Hippocampal formation (tissue), 2 donors: ENCODE data around the gene GMDS.

Experiments used
- DNase-seq, 2 donors: peaks; one replicate each; lab custom pipeline; 2025; lab: John Stamatoyannopoulos, UW

GMDS gene

DNA sequence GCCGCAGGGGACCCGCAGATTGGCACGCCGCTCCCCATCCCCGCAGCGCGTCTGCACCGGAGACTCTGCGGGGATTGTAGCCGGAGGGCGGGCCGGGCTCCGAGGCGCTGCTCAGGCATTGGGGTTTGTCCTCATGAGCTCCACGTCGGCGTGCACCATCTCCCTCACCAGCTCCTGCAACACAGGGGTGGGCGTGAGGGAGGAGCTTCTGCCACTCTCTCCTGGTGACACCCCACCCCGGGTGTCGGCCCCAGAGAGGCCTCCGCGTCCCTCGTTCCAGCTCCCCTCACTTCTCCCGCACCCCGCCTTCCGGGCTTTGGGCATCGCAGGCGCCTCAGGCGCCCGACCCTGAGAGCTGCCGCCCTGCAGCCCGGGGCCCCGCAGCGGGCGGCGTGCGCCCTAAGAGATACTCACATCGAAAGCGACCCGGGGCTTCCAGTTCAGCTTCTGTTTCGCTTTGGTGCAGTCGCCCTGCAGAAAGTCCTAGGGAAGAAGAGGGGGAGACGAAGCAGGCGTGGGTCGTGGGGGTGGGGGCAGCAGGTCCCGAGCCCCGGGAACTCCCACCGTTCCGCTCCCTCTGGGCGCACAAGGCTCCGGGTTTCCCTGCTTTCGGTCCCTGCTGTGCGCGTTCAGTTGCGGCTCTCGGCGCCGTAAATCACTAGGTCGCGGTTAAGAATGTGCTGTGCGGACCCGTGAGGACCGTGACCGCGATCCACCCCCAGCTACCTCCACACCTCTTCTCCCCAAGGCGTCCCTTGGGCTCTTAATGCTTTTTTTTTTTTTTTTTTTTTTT lies 621.2 kb downstream of the GMDS start:
- DNase-seq = no peak

DNA sequence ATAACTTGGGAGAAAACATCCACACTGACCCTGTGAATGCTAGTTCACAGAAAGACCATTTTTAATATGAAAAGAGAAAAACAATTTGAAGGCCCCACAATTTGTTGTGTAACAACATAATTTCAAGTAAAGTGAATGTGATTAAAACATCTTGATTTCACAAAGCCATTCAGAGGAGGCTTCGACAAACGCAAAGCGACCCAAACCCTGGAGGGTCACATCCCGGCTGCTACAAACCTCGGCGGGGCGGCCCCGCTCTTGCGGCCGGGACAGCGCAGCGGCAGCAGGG lies 621.7 kb downstream of the GMDS start:
- DNase-seq = no peak

DNA sequence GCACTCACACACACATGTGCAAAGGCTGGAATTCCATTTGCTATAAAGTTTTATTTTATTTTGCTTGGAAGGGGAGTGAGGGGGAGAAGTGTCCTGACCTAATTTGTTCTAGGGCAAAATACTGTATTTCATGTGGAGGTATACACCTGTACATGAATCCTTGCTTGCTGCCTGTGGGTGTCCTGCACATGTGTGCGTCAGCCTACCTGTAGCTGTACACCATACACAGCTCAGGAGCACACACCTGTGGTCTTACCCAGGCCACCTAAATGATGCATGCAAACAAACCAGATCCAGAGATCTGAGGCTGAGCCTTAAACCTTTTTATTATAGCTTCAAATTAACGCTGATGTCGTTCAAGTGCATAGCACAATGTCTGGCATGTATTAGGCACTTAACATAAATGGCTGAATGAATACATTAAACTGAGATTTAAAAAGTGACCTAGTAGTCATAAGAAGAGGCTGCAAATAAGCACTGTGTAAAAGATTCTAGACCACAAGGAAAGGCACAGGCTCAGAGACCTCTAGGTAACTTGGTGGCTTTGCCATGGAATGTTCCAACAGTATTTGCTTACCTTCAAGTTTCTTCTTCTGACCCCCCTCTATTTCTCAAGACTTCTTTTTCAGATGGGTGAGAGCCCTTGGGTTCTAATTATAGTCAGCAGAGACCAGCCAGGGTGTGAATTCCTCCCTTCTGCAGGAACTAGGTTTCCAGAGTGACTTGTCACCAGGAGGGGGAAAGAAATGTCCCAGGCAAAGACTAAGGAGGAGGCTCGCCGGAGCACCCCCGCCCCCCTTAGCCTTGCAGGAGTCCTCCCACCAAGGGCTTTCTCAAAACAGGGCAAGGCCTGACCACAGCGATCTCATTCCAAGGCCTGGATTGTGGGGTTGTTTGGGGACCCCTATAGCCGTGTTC lies 622.3 kb downstream of the GMDS start:
- DNase-seq = no peak

DNA sequence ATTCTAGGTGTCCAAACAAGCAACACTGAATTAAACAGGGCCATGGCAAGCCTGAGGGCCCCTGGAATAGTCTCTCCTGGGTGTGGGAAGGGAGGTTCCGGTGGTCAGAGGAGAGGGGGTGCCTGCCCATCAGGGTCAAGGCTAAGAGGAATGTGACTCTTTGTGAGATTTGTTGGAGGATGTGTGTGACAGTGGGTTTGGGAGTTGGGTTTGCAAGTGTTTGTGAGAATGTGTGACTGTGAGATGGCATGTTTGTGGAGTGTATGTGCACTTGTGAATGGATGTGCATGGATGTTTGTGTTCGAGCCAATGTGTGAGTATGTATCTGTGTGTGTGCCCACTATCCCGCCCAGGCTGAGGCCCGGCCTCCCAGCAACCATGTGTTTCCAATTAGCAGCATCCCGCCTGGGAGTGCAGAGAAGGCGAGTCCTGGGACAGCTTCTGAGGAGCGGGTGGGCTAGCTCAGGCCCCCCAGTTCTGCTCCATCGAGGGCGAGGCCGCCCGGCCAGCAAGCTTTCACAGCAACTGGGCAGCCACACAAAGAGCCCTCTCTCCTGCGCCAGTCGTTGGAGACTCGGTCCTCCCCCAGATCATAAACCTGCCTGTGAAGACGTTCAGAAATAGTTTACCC lies 623.1 kb downstream of the GMDS start:
- DNase-seq = no peak

DNA sequence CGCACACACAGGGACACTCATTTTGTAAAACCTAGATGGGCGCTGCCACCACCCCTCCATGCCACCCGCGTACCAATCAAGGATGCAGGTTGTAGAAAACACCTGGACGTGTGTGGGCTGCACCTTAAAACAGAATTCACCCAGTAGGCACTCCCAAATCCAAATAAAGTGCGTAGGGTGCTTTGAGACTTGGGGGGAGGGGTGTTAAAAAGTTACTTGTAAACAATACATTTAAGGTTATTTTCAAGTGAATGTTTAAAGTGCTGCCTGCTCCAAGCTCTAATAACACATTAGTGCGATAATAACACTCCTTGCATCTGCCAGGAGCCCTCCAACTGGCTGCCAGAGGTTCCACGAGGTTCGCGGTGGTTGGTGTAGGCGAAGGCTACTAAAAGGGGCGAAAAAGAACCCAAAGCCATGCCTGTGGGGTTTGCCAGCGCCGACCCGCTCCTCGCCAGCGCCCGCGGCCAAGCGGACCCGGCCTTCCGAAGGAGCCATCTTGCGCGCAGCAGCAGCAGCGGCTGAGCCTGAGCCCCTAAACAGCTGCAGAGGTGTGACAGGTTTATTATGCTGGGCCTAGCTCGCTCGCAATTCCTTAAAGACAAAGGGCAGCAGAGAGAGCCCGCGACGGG lies 624.2 kb downstream of the GMDS start:
- no peak for DNase-seq

DNA sequence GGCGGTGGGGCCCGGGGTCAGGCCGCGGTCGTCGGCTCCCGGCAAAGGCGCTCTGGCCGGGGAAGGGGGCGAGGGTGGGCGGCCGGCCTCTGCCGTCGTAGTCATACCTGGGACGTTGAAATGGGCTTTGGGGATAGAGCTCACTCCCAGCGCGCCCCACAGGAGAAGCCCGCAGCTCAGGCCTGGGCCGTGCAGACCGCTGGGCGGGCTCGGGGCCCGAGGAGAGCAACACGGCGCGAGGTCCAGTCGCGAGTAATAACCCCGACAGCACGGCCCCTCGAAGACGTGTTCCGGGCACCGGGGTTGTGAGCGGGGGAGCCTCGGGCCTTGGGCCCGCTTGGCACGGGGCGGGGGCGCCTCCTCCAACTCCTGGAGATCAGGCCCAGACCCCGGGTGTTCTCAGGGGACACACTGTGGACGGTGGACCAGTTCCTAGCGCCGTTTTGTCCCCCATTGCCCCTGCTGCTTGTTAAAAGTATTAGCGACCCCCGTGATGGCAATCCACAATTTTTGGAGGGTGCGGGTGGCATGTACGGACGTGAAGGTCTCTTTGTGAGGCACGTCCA lies 624.8 kb downstream of the GMDS start:
- DNase-seq = no peak

DNA sequence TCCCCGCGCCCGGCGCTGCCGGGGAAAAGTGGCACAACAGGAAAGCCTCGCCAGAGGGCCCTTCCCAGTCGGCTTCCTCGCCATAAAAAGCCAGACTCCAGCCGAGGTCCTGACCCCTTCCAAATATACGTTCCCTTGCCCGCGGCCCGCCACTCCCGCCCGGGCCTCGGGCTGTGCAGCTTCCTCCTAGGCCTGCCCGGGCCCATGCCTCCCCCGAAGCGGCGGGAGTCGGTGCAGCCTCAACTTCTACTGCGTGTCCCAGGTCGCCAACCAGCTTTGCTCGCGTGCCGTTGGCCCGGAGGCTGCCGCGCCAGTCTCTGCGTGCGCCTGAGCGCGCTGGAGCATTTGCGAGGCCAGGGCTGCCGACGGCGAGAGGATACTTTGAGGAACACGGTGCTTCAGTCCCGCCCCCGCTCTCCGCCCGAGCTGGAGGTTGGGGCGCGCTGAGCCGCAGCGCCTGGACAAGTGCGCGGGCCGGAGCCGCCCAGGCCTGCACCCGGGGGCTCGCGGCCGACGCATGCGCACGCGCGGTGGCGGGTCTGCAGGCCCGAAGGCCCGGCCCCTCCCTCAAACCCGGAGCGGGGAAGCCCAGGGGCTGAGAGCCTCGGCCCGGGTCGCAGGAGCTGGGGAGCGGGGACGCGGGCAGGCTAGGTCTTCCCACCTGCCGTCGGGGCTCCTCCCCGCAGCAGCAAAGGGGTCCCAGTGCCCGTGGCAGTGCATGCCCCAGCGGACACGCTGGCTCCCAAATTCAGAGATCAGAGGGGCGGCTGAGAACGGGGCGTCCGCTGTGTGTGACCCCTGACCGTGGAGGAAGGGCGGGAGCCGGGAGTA lies 625.5 kb downstream of the GMDS start:
- DNase-seq = no peak

DNA sequence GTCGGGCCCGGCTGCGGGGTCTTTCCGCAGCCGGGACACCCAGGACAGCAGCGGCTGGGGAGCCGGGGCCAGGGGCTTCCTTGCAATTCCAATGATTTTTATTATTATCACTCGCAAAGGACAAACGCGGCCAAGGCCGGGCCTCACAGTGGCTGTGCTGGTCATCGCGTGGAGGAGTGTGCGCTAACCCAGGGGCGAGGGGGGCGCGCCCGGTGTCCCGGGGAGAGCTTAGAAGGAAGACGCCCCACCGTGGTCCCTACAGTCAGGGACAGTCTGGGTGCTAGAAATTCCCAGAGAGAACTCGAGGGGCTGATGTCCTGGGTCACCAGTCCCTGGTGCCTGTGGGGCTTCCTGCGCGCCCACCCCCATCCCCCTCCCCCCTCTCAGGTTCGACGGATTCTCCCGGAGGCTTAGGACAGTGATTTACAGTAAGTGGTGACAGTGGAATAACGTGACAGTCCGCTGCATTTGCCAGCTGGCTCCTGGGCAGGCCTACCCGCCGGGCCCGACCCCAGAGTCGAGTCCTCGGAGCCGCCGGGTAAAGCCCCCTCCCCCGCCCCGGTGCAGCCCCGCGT lies 626.2 kb downstream of the GMDS start:
- DNase-seq = no peak

DNA sequence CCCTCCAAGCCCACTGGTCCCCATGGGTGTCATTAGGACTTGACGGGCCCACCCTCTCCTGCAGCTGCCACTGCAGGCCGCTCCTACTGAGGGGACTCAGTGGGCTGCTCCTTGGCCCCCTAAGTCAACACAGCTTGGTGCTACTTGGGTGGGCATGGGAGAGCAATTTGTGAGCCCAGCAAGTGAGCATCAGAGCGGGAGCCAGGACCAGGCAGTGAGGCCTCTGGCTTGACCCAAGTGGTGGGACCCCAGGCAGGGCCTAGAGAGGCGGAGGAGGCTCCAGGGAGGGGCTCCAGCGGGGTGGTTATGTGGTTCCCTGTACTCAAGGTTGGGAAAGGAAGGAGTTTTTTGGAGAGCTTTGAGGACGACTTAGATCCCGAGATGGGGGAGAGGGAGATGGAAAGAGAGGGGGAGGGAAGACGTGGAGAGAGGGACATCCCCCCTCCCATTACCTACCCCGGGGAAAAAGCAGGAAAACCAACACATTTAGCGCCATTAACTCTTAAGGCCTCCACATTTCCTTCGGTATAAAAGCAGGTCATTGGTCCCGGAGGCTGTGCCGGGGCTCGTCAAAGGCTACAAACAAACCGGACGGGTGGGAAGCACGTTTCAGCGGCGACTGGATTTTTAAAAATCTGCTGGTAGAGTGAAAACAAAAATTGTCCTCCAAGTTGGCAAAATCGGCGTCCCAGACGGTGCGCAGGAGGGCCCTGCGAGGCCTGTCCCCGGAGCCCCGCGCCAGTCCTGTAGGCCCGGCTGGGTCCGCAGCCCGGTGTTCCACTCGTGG lies 626.9 kb downstream of the GMDS start:
- DNase-seq = no peak

DNA sequence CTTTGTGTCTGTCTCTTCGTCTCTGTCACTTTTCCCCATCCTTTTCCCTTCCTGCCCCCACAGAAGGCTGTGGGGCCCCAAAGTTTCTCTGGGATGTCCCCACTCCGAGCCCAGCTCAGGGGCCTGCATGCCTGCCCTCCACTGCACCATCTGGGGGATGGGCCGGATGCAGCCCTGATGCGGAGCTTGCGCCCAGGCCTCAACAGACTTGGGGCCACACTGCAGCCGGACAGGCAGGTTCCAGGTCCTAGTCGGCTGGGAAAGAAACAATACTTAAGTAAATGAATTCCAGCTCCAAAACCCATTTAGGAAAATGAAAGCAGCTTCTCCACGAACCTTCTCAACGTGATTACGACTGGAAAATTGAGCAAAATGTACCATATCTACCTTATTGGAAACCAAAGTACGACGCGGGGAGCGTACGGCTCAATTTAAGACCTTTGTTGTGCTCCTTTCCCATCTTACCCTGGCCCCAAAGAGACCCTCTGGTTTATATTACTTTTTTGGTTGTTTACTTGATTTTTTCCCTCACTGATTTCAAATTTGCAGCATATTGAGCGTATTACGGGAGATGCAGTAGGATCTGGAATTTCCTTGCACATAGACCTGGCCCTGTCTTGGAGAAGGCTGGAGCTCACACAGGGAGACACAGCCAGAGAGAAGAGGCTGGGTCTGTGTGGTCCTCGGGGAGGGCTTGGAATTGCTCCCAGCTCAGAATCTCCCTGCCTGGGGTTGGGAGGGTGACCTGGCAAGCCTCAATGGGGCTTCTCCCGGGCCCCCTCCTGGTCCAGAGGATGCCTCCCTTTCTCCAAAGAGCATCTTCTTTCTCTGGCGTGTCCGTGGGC lies 627.7 kb downstream of the GMDS start:
- no peak for DNase-seq

DNA sequence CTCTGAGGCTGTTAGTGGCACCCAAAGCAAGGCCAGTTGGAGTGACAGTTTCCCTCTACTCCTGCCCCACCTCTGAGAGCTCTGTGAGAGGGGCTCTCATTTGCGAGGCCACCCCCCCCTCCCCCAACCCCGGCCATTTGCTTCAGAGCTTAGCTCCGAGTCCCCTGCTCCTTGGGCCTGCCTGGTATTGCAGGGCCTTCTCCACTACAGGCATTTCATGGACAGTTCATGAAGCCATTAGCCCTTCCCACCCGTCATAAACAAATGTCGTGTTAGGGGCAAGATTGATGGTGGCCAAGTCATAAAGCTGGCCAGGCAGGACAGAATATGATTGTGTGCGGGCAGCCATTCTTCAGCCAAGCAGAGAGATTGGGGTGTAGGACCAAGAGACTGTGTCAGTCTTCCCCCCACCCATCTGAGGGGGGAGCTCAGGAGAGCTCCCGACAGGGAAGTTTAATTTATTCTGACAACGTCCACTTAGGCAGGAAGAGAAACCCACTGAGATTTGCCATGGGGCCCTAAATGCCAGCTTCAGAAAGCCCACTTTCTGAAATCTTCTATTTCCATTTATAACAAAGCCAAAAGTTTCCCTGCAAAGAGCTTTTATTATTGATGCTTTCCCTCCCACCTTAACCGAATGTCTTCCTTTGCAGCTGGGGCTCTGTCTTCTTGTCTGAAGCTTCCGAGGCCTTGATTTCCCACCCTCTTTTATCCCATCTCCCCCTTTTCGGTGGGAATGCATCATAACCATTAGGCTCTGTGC lies 628.5 kb downstream of the GMDS start:
- DNase-seq = no peak

DNA sequence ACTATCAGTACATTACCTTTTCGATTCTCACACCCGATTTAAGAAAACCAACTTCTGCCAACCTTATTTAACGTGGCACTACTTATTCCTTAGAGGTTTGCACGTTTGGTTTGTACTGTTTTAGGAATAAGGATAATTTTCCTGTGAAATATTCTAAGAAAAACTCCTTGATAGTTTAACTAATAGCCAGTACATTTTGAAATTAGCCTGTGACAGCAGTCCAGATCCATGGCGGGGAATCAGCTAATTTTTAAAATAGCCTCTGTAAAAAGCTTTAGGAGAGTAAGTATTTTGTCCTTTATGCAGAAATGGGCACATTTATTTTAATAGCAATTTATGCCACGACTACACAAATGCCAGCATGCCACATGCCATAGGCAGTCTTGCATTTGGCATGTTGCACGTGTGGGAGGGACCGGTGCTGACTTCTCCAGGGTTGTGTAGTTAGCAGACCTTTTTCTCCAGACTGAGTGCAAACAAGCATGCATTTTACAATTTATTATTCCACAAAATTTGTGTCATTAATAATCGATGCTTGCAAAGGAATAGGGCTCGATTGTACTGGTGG lies 629.5 kb downstream of the GMDS start:
- DNase-seq = no peak

DNA sequence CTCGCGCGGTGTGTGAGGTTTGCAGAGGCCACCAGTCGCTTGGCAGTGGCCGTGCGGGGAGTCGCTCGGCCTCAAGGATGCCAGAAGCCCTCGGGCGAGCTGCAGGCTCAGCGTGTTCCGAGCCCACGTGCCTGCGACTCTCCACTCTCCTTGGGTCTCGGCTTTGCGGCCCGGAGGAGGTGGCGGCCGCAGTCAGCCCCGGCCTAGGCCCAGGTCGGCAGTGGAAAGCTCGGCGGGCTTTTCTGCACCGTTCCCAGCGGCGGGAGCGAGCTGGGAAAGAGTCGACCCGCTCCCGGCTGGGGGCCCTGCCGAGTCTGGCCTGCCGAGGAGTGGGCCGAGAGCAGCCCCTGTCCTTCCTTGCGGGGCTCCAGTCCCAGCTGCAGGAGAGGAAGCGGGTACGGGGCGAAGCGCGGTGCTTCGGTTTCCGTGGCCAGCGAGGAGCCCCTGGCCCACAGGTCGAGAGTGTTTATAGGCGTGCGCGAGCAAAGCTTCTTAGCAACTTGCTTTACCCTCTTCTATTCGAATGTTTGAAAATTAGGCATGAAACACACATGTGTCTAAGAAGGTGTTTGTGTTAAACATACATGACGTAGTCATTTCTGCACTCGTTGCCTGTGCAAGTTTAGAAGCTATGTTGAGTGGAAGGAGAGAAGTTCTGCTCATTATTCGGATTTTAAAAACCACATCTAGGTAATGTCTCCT lies 630.1 kb downstream of the GMDS start:
- no peak for DNase-seq

DNA sequence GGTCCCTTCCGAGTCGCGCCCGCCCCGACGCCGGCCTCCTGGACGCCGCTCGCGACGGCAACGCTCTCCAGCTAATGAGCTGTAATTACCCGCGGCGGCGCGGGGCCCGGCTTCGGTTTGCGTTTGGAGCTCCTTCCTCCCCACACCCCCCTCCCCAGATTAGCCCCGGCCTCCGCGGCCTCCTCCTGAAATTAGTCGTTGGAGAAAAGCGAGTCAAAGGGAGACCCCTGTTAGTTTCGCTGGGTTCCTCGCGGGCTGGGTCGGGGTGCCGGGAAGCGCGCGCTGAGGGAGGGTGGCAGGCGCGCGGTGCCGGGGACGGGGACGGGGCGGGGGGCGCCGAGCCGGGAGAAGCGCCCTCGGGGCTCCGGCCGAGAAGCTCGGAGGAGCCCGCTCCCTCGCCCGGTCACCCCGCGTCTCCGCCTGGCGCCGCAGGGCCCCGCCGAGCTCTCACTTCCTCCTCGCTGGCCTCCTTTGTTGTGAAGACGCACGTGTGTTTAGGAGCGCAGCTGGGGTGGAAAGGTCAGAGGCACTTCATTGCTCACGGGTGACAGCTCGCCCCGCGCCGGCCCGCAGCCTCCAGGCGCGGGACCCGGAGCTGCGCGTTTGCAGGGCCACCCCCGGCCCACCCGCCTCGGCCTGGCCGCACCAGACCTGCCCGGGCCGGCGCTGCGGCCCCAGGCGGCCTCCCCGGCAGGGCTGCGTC lies 630.8 kb downstream of the GMDS start:
- DNase-seq = no peak

DNA sequence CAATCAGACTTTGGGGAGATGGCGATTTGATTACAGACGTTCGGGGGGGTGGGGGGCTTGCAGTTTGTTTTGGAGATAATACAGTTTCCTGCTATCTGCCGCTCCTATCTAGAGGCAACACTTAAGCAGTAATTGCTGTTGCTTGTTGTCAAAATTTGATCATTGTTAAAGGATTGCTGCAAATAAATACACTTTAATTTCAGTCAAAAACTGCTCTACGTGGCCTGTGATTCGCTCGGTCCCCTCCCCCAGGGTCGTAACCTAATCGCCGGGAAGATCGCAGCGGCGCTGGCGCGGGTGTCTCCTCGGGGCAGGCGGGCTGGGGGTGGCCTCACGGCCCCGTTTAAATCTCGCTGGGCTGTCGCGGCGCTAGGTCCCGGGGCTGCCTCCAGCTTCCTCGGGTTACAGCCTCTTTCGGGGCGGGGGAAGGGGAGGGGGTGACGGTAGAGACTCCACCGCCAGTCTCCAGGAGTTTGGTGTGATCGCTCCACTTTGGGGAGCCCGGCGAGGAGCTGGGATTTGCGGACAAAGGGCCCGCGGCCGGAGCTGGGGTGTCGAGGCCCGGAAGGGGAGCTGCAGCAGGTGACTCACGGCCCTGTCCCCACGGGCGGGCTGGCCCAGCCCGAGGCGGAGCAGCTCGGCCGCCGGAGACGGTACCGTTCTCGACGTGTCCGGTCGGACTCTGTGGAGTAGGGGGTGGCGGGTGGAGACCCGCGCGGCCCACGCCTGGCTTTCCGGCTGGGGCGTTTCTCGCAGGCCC lies 631.5 kb downstream of the GMDS start:
- no peak for DNase-seq

DNA sequence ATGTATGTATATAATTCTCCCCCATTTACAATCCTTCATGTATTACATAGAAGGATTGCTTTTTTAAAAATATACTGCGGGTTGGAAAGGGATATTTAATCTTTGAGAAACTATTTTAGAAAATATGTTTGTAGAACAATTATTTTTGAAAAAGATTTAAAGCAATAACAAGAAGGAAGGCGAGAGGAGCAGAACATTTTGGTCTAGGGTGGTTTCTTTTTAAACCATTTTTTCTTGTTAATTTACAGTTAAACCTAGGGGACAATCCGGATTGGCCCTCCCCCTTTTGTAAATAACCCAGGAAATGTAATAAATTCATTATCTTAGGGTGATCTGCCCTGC lies 632.1 kb downstream of the GMDS start:
- no peak for DNase-seq
